T1000 (cell line): Measurements from ENCODE around the gene GPR83.
"Not testable (repeated sequence)": the region's sequence is repeated elsewhere in the genome, so short reads cannot be mapped to it uniquely, and the experiment has no call there.

Experiments
- DNase-seq: peaks from one replicate; lab custom pipeline; 2025; ENCODE audit warnings: mixed read lengths; lab: John Stamatoyannopoulos, UW

GPR83 gene

GRCh38 chr11:94370576-94370975 is 30.6 kb downstream of the GPR83 start:
- DNase-seq = not testable (repeated sequence)

- not testable (repeated sequence) for DNase-seq
Observed at GRCh38 chr11:94350850-94351563, 50.2 kb downstream of the GPR83 start.

GRCh38 chr11:94346311-94346710 is 54.9 kb downstream of the GPR83 start:
- DNase-seq = not testable (repeated sequence)

- no peak for DNase-seq
Observed at GRCh38 chr11:94343495-94343894, 57.7 kb downstream of the GPR83 start.

- no peak for DNase-seq
Observed at GRCh38 chr11:94342250-94342649, 59.0 kb downstream of the GPR83 start.

- DNase-seq = no peak
Observed at GRCh38 chr11:94338651-94339050, 62.6 kb downstream of the GPR83 start.

GRCh38 chr11:94336033-94336432 is 65.2 kb downstream of the GPR83 start:
- no peak for DNase-seq

GRCh38 chr11:94332814-94333213 is 68.4 kb downstream of the GPR83 start:
- DNase-seq = no peak

GRCh38 chr11:94330789-94331188 is 70.4 kb downstream of the GPR83 start:
- DNase-seq = no peak

- DNase-seq = no peak
Observed at GRCh38 chr11:94329501-94329900, 71.7 kb downstream of the GPR83 start.

GRCh38 chr11:94328587-94329080 is 72.6 kb downstream of the GPR83 start:
- no peak for DNase-seq
